SK-N-SH treated with all-trans-retinoic acid at 6 μM for 48 hours (cell line): ENCODE measurements around the gene NR1I3.

Experiments
- CREB5 ChIP-seq: fragments of 250-450 bp; sonication (Bioruptor Pico); IDR thresholded peaks from 2 replicates; pipeline ENCODE4 v1.5.1; 2020; ENCODE audit warnings: low read depth, mild to moderate bottlenecking, moderate library complexity
- CSRNP3 ChIP-seq: fragments of 250-450 bp; sonication (Bioruptor Pico); IDR thresholded peaks from 2 replicates; pipeline ENCODE4 v1.5.1; 2021; ENCODE audit warnings: mild to moderate bottlenecking, moderate library complexity
- RARB ChIP-seq: fragments of 250-450 bp; sonication (Bioruptor Pico); IDR thresholded peaks from 2 replicates; pipeline ENCODE4 v1.8.0; 2021; ENCODE audit warnings: mild to moderate bottlenecking, moderate library complexity

DNA sequence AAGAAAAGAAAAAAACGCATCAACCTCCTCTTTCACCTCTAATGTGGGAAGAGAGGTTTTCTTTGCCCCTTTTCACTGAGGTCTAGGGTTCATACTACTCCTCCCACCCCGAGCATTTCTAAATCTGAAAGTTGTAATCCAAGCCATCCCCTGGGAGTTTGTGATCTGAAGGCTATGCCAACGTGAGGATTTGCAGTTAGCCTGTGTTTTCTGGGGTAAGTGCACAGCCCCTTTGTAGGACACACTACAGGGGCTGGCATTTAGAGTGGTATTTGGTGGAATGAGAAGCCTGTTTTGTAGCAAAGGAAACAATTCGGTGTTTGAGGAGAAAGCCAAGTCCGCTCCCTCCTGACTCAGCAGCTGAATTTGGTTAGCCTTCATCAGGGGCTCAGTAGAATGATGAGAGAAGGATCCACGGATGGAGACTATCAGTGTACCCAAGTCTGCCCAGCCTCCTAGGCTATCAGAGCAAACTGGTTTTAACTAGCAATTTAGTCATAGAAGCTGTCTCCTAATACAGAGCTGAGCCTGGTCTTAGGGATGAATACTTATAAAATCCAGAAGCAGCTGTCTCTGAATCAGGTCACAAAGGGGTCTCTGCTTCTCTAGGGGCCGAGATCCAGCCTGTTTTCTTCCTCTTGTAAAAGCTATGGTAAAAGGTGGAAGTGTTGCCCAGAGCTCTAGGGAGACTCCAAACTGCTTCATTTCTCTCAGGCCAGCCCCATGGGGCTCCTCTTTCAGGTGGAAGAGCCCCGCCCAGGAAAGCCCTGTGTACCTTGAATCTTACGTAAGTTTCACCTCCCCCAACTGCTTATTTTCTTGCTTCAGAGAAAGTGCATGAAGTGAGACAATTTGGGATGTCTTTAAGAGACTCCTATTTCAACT lies 22.6 kb upstream of the NR1I3 start:
- TF ChIP-seq CREB5 (CRISPR knock-in tag), result no peak
- TF ChIP-seq RARB, result no peak
- no peak for TF ChIP-seq CSRNP3 (CRISPR knock-in tag)
